22Rv1 (cell line): ENCODE results near the gene GARNL3.

Experiments
- CTCF ChIP-seq: fragments of 450-650 bp; IDR thresholded peaks from 2 replicates; pipeline ENCODE4 v1.5.1; 2017; ENCODE audit warnings: mild to moderate bottlenecking
- ZFX ChIP-seq: fragments of 450-650 bp; IDR thresholded peaks from 2 replicates; pipeline ENCODE4 v1.6.1; 2017; ENCODE audit warnings: antibody characterized with exemption, borderline replicate concordance

DNA sequence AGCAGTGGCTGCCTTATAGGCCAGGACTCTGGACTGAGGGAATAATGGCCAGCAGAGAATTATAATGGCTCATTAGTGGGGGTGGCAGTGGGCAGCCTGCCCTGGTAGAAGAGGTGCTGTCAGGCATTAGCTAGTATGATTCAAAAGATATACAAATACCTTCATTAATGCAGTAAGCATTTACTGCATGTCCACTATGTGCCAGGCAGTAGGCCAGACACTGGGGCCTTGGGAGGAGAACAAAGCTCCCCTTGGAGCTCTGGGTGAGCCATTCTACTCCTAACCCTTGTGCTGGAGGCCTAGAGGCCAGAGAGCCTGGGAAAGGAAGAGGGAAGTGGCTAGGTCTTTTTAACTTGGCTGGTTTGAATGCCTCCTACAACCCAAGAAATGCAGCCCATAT lies 2.0 kb upstream of the GARNL3 start:
- TF ChIP-seq CTCF: no peak
- TF ChIP-seq ZFX: no peak
